Breast epithelium (tissue), 3 donors: ENCODE data around the gene SLC39A8.

Source experiments
- POLR2AphosphoS5 ChIP-seq, 3 donors: sonication (generic); formaldehyde crosslinking; IDR thresholded peaks; one replicate each; pipeline ENCODE4 v1.6.1; 2017; ENCODE audit warnings: antibody characterized with exemption in 3 of 3
- TF ChIP-seq, protein P1 (sequence below), 3 donors: fragments of 450-650 bp; IDR thresholded peaks; one replicate each; pipeline ENCODE4 v1.5.1; 2016 to 2017; ENCODE audit warnings: antibody characterized with exemption in 3 of 3, mild to moderate bottlenecking in 3 of 3, moderate library complexity in 3 of 3

DNA sequence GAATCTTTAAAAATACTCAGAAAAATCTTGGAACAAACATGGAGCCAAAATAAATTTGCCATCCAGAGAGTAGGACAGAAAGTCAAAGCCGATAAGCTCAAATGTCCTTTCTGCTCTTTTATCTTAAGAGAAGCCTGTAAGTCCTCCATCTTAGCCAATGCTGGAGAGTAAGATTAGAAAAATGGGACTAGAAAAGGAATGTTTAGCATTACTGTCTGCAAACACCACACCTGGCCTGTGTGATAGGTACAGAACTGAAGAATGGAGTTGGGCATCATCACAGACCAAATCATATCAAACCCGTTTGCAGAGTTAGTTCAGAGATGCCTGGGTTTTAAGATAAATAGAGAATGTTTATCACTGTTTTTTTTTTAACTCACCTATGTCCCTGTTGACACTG lies 10.5 kb upstream of the SLC39A8 start:
- TF ChIP-seq, protein P1, sequence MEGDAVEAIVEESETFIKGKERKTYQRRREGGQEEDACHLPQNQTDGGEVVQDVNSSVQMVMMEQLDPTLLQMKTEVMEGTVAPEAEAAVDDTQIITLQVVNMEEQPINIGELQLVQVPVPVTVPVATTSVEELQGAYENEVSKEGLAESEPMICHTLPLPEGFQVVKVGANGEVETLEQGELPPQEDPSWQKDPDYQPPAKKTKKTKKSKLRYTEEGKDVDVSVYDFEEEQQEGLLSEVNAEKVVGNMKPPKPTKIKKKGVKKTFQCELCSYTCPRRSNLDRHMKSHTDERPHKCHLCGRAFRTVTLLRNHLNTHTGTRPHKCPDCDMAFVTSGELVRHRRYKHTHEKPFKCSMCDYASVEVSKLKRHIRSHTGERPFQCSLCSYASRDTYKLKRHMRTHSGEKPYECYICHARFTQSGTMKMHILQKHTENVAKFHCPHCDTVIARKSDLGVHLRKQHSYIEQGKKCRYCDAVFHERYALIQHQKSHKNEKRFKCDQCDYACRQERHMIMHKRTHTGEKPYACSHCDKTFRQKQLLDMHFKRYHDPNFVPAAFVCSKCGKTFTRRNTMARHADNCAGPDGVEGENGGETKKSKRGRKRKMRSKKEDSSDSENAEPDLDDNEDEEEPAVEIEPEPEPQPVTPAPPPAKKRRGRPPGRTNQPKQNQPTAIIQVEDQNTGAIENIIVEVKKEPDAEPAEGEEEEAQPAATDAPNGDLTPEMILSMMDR (IDR thresholded peaks at IDR 0.05), result no peak
- TF ChIP-seq POLR2AphosphoS5 (IDR thresholded peaks at IDR 0.05), result no peak
